Loucy (cell line): ENCODE data around the gene CPA5.

Source experiments
- CTCF ChIP-seq: fragments of 200-600 bp; sonication (generic); conservative IDR thresholded peaks from 2 replicates; pipeline ENCODE4 v1.5.1; 2014; ENCODE audit warnings: mild to moderate bottlenecking, antibody characterized with exemption, low read length
- EZH2phosphoT487 ChIP-seq: fragments of 200-600 bp; IDR thresholded peaks from 2 replicates; pipeline ENCODE4 v1.6.1; 2018; ENCODE audit warnings: antibody characterized with exemption, mild to moderate bottlenecking, moderate library complexity, borderline replicate concordance

GRCh38 chr7:130384841-130385599 lies 40.4 kb downstream of the CPA5 start:
- TF ChIP-seq CTCF, result no peak
- no peak for TF ChIP-seq EZH2phosphoT487
